GM12878 (cell line): ENCODE data around the gene MED22. TPM values are rescaled to one million over a fixed set of nuclear protein-coding genes. Genes with fewer than 3 reads are reported as not detected.

ENCODE experiments used
- ATAC-seq: fragments of 200-7000 bp; cut with Tn5 transposase; 3 replicates; pipeline ENCODE4 v1.9.1; 2020; ENCODE audit warnings: mild to moderate bottlenecking, moderate library complexity
- BruUV-seq: library from RNA; stranded (reverse); fragments of 400-500 nt; replicated peaks from 2 replicates; lab custom pipeline; 2021; lab: Mats Ljungman, UMichigan
- CTCF ChIA-PET: fragments of 300-600 bp; sonication (Branson Sonifier 250); formaldehyde crosslinking; extraction: SDS; loops from one replicate; lab custom pipeline; 2021; ENCODE audit warnings: inconsistent platforms; lab: Yijun Ruan, JAX
- POLR2A ChIA-PET: fragments of 350-600 bp; formaldehyde crosslinking; extraction: SDS; loops from one replicate; lab custom pipeline; 2021; ENCODE audit warnings: inconsistent platforms; lab: Charles Lee
- RAD21 ChIA-PET: fragments of 300-600 bp; sonication (Branson Sonifier 250); formaldehyde crosslinking; loops from one replicate; lab custom pipeline; 2023; ENCODE audit warnings: antibody characterized with exemption; ENCODE audit not compliant: unreplicated experiment; lab: Charles Lee
- SMC1A ChIA-PET: fragments of 300-600 bp; sonication (Branson Sonifier 250); formaldehyde crosslinking; loops from one replicate; lab custom pipeline; 2023; ENCODE audit not compliant: unreplicated experiment, uncharacterized antibody; lab: Charles Lee
- DNase-seq: peaks from one replicate; pipeline ENCODE4 v3.0.0-alpha.2; 2011; ENCODE audit warnings: low read depth, low spot score
- FAIRE-seq: peaks from 3 replicates; lab custom pipeline; 2011; peaks lifted over from hg19 to GRCh38; lab: Jason Lieb, UNC
- H2AFZ ChIP-seq: 2 replicates; pipeline ENCODE4 v1.6.0; 2011; ENCODE audit warnings: low read depth, low read length, control low read depth; ENCODE audit not compliant: control insufficient read depth
- H3K27ac ChIP-seq: 2 replicates; pipeline ENCODE4 v1.5.1; 2011; ENCODE audit warnings: control low read depth; ENCODE audit not compliant: control insufficient read depth, insufficient read depth
- H3K27me3 ChIP-seq, 2 experiments: replicated peaks in 1 of 2; 2 replicates each; pipeline versions ENCODE4 v1.6.0 to v1.6.1; 2011; ENCODE audit warnings: low read length in 1 of 2; ENCODE audit not compliant: control insufficient read depth in 2 of 2, insufficient read depth in 2 of 2
- H3K36me3 ChIP-seq, 2 experiments: 2 replicates each; pipeline ENCODE4 v1.5.1; 2011; ENCODE audit warnings: low read length in 1 of 2; ENCODE audit not compliant: control insufficient read depth in 2 of 2, insufficient read depth in 2 of 2
- H3K4me1 ChIP-seq: 2 replicates; pipeline ENCODE4 v1.6.1; 2011; ENCODE audit warnings: mild to moderate bottlenecking, low read length, moderate library complexity, mixed read lengths; ENCODE audit not compliant: control insufficient read depth, insufficient read depth
- H3K4me2 ChIP-seq: 2 replicates; pipeline ENCODE4 v1.6.0; 2011; ENCODE audit warnings: control low read depth; ENCODE audit not compliant: control insufficient read depth, insufficient read depth
- H3K4me3 ChIP-seq: fragments of 200-600 bp; sonication (generic); 2 replicates; pipeline ENCODE4 v1.5.1; 2016
- H3K79me2 ChIP-seq: 2 replicates; pipeline ENCODE4 v1.6.0; 2011; ENCODE audit warnings: low read length; ENCODE audit not compliant: control insufficient read depth, insufficient read depth
- H3K9ac ChIP-seq: 2 replicates; pipeline ENCODE4 v1.8.0; 2011; ENCODE audit warnings: low read length, control low read depth, mixed read lengths; ENCODE audit not compliant: control insufficient read depth, insufficient read depth
- H3K9me3 ChIP-seq: replicated peaks from 3 replicates; pipeline ENCODE4 v1.5.1; 2011; ENCODE audit warnings: mild to moderate bottlenecking, low read length; ENCODE audit not compliant: control insufficient read depth, insufficient read depth
- H4K20me1 ChIP-seq: 2 replicates; pipeline ENCODE4 v1.6.0; 2011; ENCODE audit not compliant: control insufficient read depth, insufficient read depth
- BCL11A ChIP-seq: IDR thresholded peaks from 2 replicates; pipeline ENCODE4 v1.6.1; 2011; ENCODE audit warnings: low read depth, low read length
- CHD2 ChIP-seq: IDR thresholded peaks from 2 replicates; pipeline ENCODE4 v1.6.1; 2011; ENCODE audit warnings: low read depth, low read length, improper control_type of control experiment, borderline replicate concordance
- CREB1 ChIP-seq: IDR thresholded peaks from 2 replicates; pipeline ENCODE4 v1.6.1; 2012; ENCODE audit warnings: low read depth, mild to moderate bottlenecking, inconsistent platforms
- FOXM1 ChIP-seq: IDR thresholded peaks from 2 replicates; pipeline ENCODE4 v1.6.1; 2012; ENCODE audit warnings: low read depth, mild to moderate bottlenecking, inconsistent platforms, low read length, moderate library complexity
- GATAD2B ChIP-seq: fragments of 450-650 bp; conservative IDR thresholded peaks from 2 replicates; pipeline ENCODE4 v1.6.1; 2017; ENCODE audit warnings: low read depth, mild to moderate bottlenecking, moderate library complexity
- NFIC ChIP-seq: IDR thresholded peaks from 2 replicates; pipeline ENCODE4 v1.6.1; 2012; ENCODE audit warnings: low read depth, mild to moderate bottlenecking, inconsistent platforms, low read length, moderate library complexity
- NFYB ChIP-seq: IDR thresholded peaks from 2 replicates; pipeline ENCODE4 v1.6.1; 2011; ENCODE audit warnings: low read depth, mild to moderate bottlenecking, low read length, improper control_type of control experiment, moderate library complexity; ENCODE audit not compliant: insufficient read depth
- PAX5 ChIP-seq: IDR thresholded peaks from 2 replicates; pipeline ENCODE4 v1.6.1; 2011; ENCODE audit warnings: low read depth, low read length, borderline replicate concordance
- RB1 ChIP-seq: fragments of 450-650 bp; formaldehyde crosslinking; IDR thresholded peaks from 2 replicates; pipeline ENCODE4 v1.6.1; 2017; ENCODE audit warnings: mild to moderate bottlenecking, borderline replicate concordance
- TCF3 ChIP-seq: IDR thresholded peaks from 2 replicates; pipeline ENCODE4 v1.6.1; 2012; ENCODE audit warnings: low read depth, mild to moderate bottlenecking, low read length, borderline replicate concordance; ENCODE audit not compliant: insufficient read depth
- TCF7 ChIP-seq: IDR thresholded peaks from 2 replicates; pipeline ENCODE4 v1.6.1; 2014; ENCODE audit warnings: antibody characterized with exemption, borderline replicate concordance
- WRNIP1 ChIP-seq: IDR thresholded peaks from 2 replicates; pipeline ENCODE4 v1.6.1; 2011; ENCODE audit warnings: low read depth, low read length, improper control_type of control experiment, borderline replicate concordance
- ZNF207 ChIP-seq: fragments of 450-650 bp; IDR thresholded peaks from 2 replicates; pipeline ENCODE4 v1.6.1; 2014; ENCODE audit warnings: antibody characterized with exemption, mild to moderate bottlenecking, borderline replicate concordance
- ZNF274 ChIP-seq: IDR thresholded peaks from one replicate; pipeline ENCODE4 v1.8.0; 2011; ENCODE audit not compliant: insufficient read length, insufficient read depth
- ZNF622 ChIP-seq: fragments of 450-650 bp; IDR thresholded peaks from 2 replicates; pipeline ENCODE4 v1.6.1; 2017; ENCODE audit warnings: mild to moderate bottlenecking, inconsistent platforms
- WGBS: methylation state at CpG from one replicate; pipeline ENCODE4 v1.1.6; 2016; ENCODE audit warnings: low lambda C conversion rate; ENCODE audit not compliant: insufficient replicate concordance, insufficient coverage; ENCODE audit errors: missing lambda C conversion rate; 5-methylcytosine and 5-hydroxymethylcytosine counted together
- in situ Hi-C: fragments of 300-500 bp; cut with MboI; formaldehyde crosslinking; loops from 9 replicates; pipeline ENCODE4 v1.14.3; 2018; ENCODE audit warnings: mixed read lengths
- intact Hi-C: fragments of 100-400 bp; cut with micrococcal nuclease; formaldehyde crosslinking; loops from one replicate; pipeline ENCODE4 v1.14.2; 2022; ENCODE audit not compliant: unreplicated experiment
- polyA plus RNA-seq, 11 experiments: library from polyadenylated mRNA; depleted of rRNA in 4 of 11; unstranded in 6 of 11; stranded (reverse) in 5 of 11; fragments of >200 nt; fragmentation: Nextera tagmentation in 4 of 11; fragmentation: Illumina TruSeq in 1 of 11; extraction: Ambion mirVana in 4 of 11; extraction: Trizol in 1 of 11; gene quantifications; 1 replicate in 1 of 11; 2 replicates in 10 of 11; pipeline versions ENCODE4 v1.2.1 to v1.2.3, GENCODE V29; 2011 to 2016; ENCODE audit warnings: inconsistent platforms in 2 of 11, missing spikeins in 2 of 11, low read depth in 1 of 11
- total RNA-seq, 4 experiments: library from RNA; depleted of rRNA in 3 of 4; stranded (reverse); fragments of >200 nt in 3 of 4; fragmentation: Illumina TruSeq in 1 of 4; extraction: Trizol in 1 of 4; gene quantifications; 2 replicates each; pipeline versions ENCODE4 v1.2.1 to v1.2.3, GENCODE V29; 2013 to 2021
- TF ChIP-seq, protein P1 (sequence below): fragments of 450-650 bp; IDR thresholded peaks from 2 replicates; pipeline ENCODE4 v1.6.1; 2017; ENCODE audit warnings: antibody characterized with exemption, mild to moderate bottlenecking, moderate library complexity
- TF ChIP-seq, protein P2 (sequence below): fragments of 150-350 bp; IDR thresholded peaks from 2 replicates; pipeline ENCODE4 v1.6.1; 2014; ENCODE audit warnings: mild to moderate bottlenecking, low read depth, low read length

Gene MED22
- total and polyA plus RNA-seq, 10 of the 15 experiments (the other 5 are each of a cell fraction or from before 2014, with no cell fraction given), result 1.4 to 42.1 (median 24.6) TPM

DNA sequence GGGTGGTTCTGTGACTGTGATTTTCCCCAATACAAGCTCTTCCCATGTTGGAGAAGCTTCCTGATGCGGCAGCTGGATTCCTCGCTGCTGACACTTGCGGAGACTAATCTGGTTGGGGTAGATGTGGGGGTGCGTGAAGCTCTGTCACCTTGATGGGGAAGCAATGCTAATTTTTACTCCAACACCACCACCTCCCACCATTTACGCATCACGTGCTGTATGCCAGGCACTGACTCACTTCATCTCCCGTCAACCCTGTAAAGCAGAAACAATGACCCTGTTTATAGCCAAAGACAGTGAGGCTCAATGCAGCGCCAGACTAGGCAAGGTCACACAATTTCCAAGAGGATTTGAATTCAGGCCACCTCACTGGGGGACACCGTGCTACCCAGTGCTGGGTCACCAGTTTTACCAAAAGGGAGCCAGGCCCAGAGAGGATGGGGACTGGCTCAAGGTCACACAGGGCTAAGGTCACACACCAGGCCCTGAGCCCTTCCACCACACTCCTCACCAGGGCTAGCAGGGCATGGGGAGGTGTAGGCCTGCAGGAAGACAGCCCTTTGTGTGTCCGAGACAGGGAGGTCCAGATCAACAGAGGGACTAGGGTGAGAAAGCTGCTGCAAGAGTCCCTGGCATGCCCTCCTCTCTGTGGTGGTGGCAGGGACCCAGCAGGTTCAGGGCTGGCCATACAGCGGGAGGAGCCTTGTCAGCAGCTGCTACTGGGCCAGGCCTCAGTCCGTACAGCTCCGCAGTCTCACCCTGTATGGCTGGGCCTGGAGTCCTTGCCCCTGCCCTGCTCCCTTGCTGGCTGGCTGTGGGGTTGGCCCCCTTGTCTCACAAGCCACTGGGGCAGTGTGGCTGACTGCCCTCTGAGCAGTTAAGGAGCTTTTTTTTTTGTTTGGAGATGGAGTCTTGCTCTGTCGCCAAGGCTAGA is 31.5 kb upstream of the MED22 start:
- in situ Hi-C loops, result no loop called here
- no TSS peak for BruUV-seq
- WGBS, result 77% methylated on average over 14 of the region's 14 CpGs
- intact Hi-C loops, result loop anchor here (5.0 kb wide), 1 partner anchor 38 kb away; the partner anchor contains the start of gene REXO4
- Histone ChIP-seq H3K9me3 (no peaks in the 10 kb centered on the region; the same call in 2 of the 3 replicates), H3K4me2 (no peak overlapping the region), H3K4me1 (no peaks in the 10 kb centered on the region), H3K4me3 (no peak overlapping the region), H2AFZ (no peak overlapping the region), H3K36me3 (no peaks in the 10 kb centered on the region), H3K27ac (no peak overlapping the region), H3K27me3 (no peaks in the 10 kb centered on the region), H3K79me2 (peaks cover 15% of the 10 kb centered on the region), H4K20me1 (no peaks in the 10 kb centered on the region), H3K9ac (no peak overlapping the region)
- SMC1A ChIA-PET, result no interaction called here
- no peak for DNase-seq
- POLR2A ChIA-PET, result interaction anchor here (1.0 kb wide), 1 partner anchor 37 kb away, joined by 3 read pairs; no protein-coding TSS in a partner anchor
- no peak for ATAC-seq
- RAD21 ChIA-PET, result interaction anchor here (1.0 kb wide), 1 partner anchor 22 kb away, joined by 3 read pairs; no protein-coding TSS in a partner anchor
- no peak for FAIRE-seq
- CTCF ChIA-PET, result interaction anchor here (0.9 to 1.4 kb wide), 2 partner anchors 26 to 107 kb away, joined by 3 to 4 read pairs; no protein-coding TSS in a partner anchor
- TF ChIP-seq TCF7 (no peak), TCF3 (no peak), FOXM1 (no peak), RB1 (no peak), NFIC (no peak), CREB1 (no peak), CHD2 (no peak), PAX5 (no peak), ZNF274 (no peak), GATAD2B (no peak), NFYB (no peak), ZNF622 (no peak), BCL11A (no peak), WRNIP1 (no peak), ZNF207 (no peak)
- TF ChIP-seq, protein P1, sequence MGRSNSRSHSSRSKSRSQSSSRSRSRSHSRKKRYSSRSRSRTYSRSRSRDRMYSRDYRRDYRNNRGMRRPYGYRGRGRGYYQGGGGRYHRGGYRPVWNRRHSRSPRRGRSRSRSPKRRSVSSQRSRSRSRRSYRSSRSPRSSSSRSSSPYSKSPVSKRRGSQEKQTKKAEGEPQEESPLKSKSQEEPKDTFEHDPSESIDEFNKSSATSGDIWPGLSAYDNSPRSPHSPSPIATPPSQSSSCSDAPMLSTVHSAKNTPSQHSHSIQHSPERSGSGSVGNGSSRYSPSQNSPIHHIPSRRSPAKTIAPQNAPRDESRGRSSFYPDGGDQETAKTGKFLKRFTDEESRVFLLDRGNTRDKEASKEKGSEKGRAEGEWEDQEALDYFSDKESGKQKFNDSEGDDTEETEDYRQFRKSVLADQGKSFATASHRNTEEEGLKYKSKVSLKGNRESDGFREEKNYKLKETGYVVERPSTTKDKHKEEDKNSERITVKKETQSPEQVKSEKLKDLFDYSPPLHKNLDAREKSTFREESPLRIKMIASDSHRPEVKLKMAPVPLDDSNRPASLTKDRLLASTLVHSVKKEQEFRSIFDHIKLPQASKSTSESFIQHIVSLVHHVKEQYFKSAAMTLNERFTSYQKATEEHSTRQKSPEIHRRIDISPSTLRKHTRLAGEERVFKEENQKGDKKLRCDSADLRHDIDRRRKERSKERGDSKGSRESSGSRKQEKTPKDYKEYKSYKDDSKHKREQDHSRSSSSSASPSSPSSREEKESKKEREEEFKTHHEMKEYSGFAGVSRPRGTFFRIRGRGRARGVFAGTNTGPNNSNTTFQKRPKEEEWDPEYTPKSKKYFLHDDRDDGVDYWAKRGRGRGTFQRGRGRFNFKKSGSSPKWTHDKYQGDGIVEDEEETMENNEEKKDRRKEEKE, result no peak
- TF ChIP-seq, protein P2, sequence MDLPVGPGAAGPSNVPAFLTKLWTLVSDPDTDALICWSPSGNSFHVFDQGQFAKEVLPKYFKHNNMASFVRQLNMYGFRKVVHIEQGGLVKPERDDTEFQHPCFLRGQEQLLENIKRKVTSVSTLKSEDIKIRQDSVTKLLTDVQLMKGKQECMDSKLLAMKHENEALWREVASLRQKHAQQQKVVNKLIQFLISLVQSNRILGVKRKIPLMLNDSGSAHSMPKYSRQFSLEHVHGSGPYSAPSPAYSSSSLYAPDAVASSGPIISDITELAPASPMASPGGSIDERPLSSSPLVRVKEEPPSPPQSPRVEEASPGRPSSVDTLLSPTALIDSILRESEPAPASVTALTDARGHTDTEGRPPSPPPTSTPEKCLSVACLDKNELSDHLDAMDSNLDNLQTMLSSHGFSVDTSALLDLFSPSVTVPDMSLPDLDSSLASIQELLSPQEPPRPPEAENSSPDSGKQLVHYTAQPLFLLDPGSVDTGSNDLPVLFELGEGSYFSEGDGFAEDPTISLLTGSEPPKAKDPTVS, result no peak
